Measurements from ENCODE around the gene VEGFC.

Gene VEGFC

DNA sequence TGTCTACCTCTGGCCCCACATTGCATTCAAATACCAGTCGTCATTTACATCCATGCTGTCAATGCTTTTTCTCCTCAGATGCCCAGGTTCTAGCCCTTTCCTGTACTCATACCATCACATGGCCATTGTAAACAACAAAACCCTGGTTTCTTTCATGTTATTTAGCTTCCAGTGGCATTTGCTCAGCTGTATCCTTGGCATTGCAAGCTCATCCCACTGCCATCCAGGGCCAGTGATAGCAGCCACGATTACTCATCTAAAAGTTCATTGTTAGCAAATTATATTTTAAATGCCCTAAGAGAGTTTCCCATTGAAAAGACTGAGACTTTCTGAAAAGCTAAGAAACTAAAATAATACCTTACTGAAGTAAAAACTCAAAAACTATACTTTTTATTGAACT lies 34.0 kb downstream of the VEGFC start:
- DNase-seq, result no peak

- no peak for DNase-seq
Measured at GRCh38 chr4:176758323-176758722, 34.4 kb downstream of the VEGFC start.

DNA sequence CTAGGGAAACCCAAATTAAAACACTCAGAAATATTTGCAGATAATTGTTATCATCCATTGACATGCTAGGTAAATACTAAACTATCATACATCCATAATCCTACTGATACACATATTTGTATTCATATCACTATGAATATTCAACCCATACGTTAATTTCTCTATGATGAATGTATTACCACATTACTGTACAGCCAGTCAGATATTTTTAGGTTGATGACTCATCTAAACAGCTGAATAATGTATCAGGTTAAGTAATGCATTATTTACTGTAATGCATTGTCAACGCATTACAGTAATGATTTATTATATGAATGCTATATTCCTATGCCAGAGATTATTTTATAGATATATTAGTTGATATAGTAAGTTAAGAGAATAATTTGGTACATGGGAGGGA lies 37.1 kb downstream of the VEGFC start:
- DNase-seq, result peak; percentile 55

- no peak for DNase-seq
Measured at GRCh38 chr4:176755001-176755400, 37.7 kb downstream of the VEGFC start.

GRCh38 chr4:176753049-176753448 lies 39.7 kb downstream of the VEGFC start:
- DNase-seq, result peak; percentile 89

GRCh38 chr4:176752191-176752749 lies 40.5 kb downstream of the VEGFC start:
- no peak for DNase-seq

GRCh38 chr4:176751061-176751460 lies 41.7 kb downstream of the VEGFC start:
- DNase-seq, result no peak

DNA sequence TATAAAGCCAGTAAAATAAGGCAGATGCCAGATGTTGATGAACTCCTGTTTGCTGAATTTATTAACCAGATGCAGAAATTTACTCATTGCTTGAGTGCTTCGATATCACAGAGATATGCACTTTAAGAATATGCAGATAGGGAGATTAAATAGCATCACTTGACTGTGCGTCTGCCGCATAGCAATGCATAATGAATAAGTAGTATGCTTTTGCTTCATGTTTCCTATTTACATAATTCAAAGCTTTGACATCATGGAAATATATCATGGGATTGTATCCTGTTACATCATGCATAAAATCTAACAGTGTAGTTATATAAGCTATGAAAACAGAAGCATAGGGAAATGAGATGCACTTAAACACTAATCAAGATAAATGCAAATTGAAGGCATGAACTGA lies 45.9 kb downstream of the VEGFC start:
- DNase-seq, result no peak

DNA sequence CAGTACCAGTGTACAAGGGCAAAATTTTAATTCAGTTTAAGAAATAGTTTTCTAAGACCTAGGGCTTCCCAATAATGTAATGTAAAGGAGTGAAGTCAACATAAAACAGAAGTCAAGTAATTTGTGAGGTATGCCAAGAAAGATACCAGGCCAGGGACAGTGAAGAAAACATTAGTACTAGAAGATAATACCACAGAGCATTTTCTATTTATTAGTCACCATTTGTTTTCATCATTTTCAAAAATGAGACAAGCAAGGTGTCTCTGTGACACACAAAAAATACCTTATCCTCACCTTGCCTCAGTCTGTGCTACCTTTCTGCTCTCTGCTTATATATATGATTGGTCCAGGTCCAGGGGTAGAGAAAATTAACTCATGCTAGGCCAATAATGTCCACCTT lies 46.8 kb downstream of the VEGFC start:
- peak; percentile 21 for DNase-seq

- peak; percentile 70 for DNase-seq
Measured at GRCh38 chr4:176744091-176744490, 48.6 kb downstream of the VEGFC start.

DNA sequence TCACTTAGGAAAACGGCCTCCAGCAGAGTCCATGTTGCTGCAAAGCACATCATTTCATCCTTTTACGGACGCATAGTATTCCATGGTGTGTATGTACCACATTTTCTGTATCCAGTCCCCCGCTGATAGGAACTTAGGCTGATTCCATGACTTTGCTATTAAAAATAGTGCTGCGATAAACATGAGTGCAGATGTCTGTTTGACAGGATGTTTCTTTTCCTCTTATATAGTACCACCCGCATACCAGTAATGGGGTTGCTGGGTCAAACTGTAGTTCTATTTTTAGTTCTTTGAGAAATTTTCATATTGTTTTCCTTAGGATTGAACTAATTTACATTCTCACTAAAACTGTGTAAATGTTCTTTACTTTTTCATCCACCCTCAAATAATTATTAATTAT lies 50.5 kb downstream of the VEGFC start:
- DNase-seq, result no peak

- no peak for DNase-seq
Measured at GRCh38 chr4:176741253-176741652, 51.5 kb downstream of the VEGFC start.

- peak; percentile 64 for DNase-seq
Measured at GRCh38 chr4:176735300-176735699, 57.4 kb downstream of the VEGFC start.

GRCh38 chr4:176734461-176734860 lies 58.3 kb downstream of the VEGFC start:
- DNase-seq, result no peak

DNA sequence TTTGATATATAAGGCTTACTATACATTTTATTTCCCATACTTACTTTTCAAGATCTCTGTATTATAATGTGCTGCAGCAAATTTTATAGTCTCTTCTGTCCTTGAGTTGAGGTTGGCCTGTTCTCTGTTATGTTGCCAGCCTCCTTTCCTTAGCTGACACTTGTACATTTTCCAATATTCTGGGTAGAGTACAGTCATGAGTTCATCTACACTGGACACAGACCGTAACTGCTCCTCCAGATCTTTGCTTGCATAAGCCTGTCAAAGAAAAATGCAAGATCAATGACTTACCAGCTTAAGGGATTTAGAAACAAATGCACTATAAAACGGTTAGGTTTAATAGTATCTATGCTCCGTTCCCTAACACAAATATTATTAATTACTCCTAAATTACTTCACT lies 63.2 kb downstream of the VEGFC start:
- no peak for DNase-seq

DNA sequence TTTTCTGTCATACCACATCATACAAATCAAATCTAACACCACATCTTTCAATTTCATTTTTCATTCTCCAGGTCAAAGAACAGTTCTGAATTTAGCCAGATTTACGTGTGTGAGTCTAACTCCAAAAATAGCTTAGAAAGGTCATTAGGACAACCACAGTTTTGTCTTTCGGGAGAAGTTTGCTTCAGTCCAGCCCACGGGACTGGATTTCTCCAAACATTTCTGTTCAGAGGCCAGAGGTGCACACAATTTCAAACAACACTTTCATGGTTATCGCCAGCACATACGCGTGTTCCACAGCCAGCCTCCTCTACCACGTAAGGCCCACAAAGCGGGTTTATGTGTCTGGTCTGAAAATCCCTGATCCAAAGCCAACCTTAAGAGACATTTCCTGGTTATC lies 65.9 kb downstream of the VEGFC start:
- no peak for DNase-seq

DNA sequence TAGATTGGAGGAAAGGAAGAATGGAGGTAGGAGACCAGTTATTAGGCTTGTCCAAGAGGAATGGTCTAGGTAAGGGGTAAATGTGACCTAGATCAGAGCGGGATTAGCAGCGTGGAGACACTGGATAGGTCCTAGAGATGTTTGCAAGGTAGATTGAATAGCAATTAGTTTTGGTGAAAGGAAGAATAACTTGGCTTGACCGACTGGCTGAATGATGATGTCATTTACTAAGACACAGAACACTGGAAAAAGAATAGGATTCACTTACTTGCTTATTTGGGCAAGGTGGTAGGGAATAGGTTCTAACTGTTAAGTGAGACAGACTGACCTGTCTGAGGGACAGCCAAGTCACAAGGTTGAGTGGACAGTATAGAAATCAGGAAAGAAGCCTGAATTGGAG lies 71.3 kb downstream of the VEGFC start:
- DNase-seq, result no peak

- DNase-seq, result no peak
Measured at GRCh38 chr4:176718881-176719280, 73.8 kb downstream of the VEGFC start.

DNA sequence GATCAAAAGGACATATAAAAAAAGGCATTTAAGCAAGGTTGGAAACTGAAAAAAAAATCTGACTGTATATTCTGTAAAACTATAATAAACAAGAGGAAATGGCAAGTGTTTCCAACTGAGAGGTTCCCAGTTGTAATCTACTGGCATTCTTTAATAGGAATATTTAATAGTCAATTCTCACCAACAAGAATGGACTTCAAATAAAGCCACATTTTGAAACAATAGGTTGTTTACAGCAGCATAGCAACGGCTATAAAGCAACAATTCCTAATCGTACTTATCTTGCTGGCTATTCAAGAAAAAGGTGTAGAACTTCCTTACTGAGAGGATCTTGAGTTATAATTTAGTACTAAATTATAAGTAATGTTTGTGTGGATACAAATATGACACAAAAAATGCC lies 75.5 kb downstream of the VEGFC start:
- no peak for DNase-seq

GRCh38 chr4:176709417-176709816 lies 83.3 kb downstream of the VEGFC start:
- no peak for DNase-seq

GRCh38 chr4:176708771-176709311 lies 83.9 kb downstream of the VEGFC start:
- no peak for DNase-seq

DNA sequence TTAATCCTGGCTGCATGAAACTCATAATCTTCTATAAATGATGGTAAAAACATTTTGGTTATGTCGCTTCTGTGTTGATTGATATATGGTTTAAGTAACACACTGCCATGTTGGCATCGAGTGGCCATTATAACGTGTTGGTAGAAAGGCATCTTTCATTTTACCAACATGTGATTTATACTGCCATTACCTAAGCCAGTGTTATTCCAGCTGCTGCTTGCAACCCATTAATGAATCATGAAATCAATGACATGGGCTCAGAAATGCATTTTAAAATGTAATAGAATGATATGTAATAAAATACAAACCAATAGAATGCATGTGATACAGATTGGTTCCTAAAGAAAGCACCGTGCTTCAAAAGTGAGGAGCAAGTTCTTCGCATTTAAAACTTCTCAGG lies 102.0 kb downstream of the VEGFC start:
- no peak for DNase-seq

- no peak for DNase-seq
Measured at GRCh38 chr4:176680668-176681180, 112.0 kb downstream of the VEGFC start.

DNA sequence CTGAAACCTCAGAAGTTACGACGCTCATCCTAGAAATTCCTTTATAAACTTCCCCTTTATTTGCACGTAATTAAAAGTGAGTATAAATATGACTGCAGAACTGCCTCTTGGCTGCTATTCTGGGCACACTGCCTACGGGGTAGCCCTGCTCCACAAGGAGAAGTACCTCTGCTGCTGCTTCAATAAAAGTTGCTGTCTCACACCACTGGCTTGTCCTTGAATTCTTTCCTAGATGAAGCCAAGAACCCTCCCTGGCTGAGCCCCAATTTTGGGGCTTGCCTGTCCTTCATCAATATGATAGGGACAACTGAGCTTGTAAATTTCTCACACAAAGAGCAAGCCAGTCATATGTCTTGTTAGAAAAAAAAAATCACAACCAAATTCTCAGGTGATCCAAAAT lies 115.8 kb downstream of the VEGFC start:
- no peak for DNase-seq

GRCh38 chr4:176675810-176676209 lies 116.9 kb downstream of the VEGFC start:
- no peak for DNase-seq

All from HCEC 1CT (cell line).